HL-60/S4 treated with retinoic acid at 250 ng/mL for 4 days and 3 days (cell line): ENCODE data around the gene C2orf68.
"Not testable (repeated sequence)": the region's sequence is repeated elsewhere in the genome, so short reads cannot be mapped to it uniquely, and the experiment has no call there.

Experiments
- in situ Hi-C: fragments of 300-500 bp; cut with MboI; formaldehyde crosslinking; loops from 2 replicates; pipeline ENCODE4 v1.7.0; 2022; ENCODE audit warnings: low sequenced_read_pairs

The C2orf68 gene

DNA sequence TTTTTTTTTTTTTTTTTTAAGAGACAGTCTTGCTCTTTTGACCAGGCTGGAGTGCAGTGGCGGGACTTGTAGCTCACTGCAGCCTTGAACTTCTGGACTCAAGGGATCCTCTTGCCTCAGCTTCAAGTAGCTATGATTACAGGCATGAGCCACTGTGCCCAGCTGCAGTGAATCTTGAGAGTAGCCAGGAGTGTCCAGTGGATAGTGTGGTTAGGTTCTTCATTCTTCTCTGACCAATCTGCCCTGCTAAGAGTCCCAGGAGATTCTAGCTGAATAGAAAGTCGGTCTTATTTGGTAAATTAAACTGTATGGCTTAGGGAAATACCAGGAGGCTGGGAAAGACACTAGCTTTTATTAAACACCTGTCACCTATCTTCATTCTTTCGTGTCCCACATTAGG is 19.4 kb upstream of the C2orf68 start:
- in situ Hi-C loops, result loop anchor here (10.0 kb wide), 1 partner anchor 183 kb away; no protein-coding TSS in a partner anchor

DNA sequence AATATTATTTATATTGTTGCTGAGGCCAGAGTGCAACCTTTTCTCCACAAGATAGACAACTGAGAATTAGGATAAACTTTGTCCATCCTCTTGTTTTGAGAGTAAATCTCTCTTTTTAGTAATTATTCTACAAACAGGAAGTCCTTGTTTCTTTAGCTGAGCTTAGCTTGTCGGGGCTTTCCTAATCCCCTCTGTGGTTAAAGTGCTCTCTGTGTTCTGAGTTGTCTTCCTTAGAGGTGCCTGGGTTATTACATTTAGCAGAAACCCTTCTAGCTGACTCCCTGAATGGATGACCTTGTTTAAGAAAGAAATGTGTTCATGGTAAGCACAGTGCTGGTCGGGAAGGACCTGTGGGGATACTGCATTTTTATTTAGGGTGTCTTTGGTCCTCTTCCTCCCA is 16.8 kb upstream of the C2orf68 start:
- in situ Hi-C loops, result no loop called here

DNA sequence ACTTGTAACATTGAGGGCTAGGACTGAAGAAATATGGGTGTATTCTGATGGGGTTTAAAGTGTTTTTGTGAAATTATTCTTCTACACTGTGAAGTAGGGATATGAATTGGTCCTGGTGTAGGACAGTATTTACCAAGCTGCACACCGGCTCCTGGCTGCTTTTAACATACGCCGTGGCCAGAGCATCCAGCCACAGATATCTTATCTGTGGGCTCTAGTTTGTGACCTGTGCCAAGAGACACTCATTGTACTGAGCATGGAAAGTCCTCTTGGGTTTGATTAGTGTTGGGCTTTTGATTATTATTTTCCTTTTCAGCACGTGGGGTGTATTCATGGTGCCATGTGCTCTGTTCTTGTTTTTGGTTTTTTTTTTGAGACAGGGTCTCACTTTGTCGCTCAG is 12.1 kb upstream of the C2orf68 start:
- in situ Hi-C loops, result no loop called here

DNA sequence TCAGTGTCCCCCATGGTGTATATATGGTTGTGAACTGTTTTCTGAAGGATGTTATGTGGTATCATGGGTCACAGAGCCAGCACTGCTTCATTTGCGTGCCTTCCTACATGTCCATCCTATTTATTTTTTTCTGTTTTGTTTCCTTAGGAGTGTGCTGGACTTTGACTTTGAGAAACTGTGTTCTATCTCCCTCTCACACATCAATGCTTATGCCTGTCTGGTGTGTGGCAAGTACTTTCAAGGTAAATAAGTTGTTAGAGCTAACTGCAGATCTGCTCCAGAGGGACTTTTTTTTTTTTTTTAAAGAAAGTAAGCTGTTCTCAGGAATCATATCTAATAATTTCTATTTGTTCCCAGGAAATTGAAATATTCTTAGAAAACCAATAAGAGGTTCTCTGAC is 9.5 kb upstream of the C2orf68 start:
- in situ Hi-C loops, result no loop called here

DNA sequence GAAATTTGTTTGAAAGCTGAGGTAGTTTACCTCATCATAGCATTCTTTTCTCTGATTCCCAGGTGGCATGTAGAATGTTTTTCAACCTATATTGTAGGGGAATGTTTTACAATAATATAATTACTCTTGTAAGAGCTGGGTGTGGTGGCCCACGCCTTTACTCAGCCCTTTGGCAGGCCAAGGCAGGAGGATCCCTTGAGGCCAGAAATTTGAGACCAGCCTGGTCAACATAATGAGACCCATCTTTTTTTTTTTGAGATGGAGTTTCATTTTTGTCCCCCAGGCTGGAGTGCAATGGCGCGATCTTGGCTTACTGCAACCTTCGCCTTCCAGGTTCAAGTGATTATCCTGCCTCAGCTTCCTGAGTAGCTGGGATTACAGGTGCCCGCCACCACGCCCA is 7.8 kb upstream of the C2orf68 start:
- in situ Hi-C loops, result no loop called here

DNA sequence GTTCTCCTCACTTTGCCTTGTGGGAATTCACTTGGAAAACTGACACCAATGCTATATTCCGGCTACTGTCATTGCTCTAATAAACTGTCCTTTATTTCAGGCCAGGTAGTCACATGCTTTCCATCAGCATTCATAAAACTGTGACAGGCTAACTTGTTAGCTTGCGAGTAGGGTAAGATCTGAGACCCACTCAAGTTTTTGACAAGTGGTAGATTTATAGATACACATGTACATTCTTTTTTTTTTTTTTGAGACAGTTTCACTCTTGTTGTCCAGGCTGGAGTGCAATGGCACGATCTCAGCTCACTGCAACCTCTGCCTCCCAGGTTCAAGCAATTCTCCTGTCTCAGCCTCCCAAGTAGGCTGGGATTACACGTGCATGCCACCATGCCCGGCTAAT is 5.9 kb upstream of the C2orf68 start:
- in situ Hi-C loops, result not testable (repeated sequence)

DNA sequence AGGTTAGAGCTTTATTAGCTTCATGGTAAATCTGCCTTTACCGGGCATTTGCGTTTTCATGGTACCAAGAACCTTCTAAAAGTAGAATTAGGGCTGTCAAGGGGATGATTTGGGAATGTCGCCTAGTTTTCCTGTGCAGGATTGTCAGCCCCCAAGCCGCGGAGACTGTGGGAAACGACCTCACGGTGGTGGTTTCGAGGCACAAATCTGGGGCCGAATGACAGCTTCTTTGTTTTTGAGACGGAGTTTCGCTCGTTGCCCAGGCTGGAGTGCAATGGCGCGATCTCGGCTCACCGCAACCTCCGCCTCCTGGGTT is 3.5 kb upstream of the C2orf68 start:
- in situ Hi-C loops, result no loop called here

DNA sequence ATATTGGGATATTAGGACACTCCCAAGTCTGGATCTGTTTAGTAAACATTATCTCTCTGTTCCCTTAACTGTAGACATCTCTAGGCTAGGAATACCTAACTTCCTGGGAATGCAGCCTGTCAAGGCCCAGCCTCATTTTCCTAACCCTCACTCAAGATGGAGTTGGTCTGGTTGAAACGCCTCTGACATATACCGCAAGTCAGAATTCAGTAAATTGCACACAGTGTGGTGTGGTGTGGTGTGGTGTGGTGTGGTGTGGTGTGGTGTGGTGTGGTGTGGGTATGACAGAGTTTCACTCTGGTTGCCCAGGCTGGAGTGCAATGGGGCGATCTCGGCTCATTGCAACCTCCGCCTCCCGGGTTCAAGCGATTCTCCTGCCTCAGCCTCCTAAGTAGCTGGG is 2.9 kb upstream of the C2orf68 start:
- in situ Hi-C loops, result not testable (repeated sequence)

DNA sequence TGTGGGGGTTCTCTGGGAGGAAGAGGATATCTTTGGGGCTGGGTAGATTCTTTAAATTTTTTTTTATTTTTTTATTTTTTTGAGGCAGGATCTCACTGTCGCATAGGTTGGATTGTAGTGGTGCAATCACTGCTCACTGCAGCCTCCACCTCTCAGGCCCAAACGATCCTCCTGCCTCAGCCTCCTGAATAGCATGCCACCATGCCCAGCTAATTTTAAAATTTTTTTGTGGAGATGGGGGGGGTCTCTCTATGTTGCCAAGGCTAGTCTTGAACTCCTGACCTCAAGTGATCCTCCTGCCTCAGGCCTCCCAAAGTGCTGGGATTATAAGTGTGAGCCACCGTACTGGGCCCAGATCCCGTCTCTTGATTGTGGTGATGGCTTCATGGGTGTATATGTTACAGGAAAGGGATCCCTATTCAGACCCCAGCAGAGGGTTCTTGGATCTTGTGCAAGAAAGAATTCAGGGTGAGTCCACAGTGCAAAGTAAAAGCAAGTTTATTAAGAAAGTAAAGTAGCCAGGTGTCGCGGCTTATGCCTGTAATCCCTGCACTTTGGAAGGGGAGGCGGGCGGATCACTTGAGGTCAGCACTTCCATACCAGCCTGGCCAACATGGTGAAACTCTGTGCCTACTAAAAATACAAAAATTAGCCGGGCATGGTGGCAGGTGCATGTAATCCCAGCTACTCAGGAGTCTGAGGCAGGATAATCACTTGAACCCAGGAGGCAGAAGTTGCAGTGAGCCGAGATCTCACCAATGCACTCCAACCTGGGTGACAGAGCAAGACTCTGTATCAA is 2.0 kb upstream of the C2orf68 start:
- in situ Hi-C loops, result no loop called here

DNA sequence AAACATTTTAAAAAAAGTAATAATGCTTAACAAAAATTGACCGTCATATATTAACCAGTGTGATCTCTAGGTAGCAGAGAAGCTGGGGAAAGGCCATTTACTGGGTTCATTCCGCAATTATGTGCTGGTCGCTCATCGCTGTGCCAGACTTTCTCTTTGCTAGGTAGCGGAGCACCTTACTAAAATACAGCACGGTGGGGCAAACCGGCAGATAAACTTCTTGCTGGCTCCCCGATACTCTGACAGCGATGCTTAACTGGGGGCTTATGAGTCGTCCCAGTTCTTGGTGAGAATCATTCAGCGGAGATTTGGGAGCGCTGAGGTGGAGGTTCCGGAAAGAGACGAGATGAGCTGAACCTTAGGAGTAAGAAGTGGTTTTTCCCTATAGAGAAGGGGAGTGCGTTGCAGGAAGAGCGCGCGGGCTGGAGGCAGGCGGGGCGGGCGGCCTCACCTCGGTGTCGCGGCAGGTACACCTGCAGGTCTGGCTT is 605 bp downstream of the C2orf68 start:
- in situ Hi-C loops, result no loop called here

DNA sequence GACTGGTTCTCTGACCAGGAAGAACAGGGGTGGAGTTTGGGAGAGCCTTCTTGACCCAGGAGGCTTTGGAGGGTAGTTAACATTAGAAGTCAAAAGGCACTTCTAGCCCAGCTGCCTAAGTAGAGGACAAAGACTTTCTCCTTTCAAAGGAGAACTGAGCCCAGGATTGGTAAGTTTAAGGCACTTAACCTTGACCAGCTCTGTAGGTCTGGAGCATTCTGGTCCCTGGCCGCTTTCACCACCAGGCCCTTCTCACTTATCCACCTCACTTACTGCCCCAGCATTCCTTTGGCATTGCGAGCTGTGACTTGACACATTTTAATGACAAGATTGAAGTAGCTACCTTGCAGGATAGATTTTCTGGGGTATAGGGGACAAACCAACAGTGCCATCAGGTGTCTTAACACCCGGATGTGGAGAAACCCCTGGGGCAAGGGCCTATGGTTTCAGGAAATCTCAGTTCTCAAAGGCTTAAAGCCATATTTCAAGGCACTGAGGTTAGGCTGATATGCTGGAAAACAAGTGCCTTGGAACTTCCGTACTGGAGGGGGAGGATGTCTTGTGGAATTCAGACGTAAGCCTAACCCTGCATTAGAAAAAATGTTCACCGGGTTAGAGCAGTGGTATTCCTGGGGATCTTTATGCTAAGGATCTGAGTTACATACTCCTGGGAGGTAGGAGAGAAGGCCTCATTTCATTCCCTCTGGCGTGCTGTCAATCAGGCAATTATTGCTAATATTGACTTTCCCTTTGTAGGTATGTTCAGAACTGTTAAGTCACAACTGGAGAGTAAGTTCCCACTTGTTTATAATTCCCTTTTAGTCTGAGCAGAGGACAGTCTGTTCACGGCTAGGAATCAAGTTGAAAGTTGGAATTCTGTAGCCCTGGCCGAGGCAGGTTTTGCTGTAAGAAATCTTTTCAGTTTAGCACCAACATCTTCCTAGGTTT is 4.3 kb downstream of the C2orf68 start:
- in situ Hi-C loops, result no loop called here

DNA sequence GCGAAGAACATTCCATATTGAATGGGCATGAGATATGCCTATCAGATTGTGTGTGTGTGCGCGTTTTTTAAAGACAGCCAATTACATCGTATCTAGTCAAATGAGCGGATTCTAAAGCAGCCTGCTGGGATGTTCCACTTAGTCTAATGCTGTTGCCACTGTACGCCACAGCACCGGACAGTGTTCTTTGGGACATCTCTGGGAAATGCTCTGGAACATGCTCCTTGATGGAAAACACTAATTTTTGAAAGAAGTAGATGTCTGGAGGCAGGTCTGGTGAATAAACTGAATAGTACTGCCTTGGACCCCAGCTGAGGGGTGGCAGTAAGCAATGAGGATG is 5.8 kb downstream of the C2orf68 start:
- in situ Hi-C loops, result no loop called here

DNA sequence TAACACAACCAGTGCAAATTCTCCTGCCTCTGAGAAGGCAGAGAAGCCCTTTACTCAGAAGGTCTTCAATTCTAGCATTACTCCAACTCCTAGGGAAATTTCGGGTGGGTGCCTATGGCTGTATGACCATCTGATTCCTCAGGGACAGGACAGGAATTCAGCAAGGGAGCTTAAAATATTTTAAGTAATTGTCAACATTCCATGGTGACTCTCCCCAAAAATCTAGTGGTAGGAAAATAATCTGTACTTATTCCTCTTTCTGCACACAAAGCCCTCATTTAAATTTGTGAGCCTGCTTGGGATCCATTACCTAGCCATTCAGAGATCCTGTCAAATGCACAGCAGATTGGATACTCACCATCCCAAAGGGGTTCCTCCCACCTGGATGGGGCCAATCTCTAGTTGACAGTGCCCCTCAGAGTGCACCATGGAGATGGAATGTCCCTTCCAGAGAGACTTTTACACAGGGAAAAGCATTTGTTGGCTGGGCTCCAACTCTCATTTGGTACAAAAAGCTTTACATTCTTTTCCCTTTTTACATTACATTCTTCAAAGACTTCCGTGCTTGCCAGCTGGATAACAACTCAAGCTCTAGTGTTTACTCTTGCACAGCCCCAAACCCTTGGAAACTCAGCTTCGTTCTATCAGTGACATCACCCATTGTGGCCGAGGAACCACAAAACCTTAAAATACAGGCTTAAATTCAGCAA is 6.3 kb downstream of the C2orf68 start:
- in situ Hi-C loops, result no loop called here

DNA sequence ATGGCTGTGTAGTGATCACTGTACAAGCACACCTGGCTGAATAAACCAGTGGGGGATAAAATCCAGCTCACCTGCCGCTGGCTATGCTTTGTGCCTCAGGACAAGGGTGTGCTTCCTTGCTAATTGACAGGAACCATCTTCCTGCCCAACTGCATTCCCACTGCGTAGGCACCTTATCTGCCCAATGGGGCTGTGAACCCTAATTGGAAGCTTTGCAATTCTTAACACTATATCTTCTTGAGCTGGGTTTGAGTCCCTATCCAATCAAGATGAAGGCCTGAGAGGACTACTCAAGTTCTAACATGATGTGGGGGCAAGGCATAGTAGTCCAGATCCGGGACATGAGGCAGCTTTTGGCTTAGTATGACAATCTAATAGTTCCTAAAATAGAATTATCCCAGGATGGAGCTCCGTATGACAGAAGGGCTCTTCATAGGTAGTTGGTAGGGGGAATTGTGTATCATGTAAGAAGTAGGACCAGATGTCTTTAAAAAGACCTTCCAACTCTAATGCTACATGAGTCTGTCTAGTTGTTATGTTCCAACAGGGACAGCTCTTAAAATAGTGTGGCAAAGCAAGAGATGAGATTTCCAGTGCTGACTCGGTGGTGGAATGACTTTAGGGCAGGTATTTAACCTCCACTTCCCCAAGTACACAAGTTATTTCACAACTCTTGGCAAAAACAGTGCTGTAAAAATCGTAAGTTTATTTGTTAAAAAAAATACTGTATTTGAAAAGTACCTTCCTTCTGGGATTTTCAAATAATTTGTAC is 7.1 kb downstream of the C2orf68 start:
- in situ Hi-C loops, result no loop called here

DNA sequence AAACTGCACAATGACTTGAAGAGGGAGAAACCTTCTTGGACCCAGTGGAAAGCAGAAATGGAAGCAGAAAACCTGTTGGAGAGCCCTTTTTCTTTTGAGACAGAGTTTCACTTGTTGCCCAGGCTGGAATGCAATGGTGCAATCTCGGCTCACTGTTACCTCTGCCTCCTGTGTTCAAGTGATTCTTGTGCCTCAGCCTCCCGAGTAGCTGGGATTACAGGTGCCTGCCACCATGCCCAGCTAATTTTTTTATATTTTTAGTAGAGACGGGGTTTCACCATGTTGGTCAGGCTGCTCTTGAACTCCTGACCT is 7.8 kb downstream of the C2orf68 start:
- in situ Hi-C loops, result not testable (repeated sequence)

DNA sequence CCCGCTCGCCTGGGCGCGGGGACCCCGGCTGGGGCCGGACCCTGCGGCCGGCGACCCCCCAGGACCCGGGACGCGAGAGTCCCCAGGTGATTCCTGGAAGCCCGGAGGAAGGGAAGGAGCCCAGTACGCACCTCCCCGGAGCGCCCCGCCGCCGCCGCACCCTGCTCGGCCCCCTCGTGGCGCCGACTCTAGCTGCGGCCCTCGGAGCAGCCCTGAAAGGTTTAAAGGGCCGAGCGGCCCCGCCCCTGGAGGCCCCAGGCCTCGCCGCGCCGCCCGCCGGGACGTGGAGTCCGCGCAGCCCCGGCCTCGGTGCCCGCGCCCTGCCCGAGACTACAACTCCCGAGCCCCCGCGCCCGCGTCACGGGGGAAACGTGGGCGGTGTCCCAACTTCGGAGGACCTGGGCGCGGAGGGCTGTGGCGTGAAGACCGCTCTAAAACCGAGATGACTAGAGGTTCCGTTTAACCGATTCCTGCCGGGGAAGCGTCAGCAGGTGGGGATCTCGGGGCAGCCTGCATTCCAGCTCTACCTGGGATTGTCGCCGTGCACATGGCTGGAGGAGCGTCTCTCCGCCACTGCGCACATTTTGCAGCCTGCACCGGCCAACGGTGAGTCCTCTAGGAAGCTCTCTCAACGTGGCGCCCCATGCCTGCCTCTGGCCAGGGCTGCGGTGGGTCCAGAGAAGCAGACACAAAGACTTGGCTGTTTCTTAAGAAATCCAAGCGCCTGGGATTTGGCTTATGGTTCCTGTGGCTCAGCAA is 9.2 kb downstream of the C2orf68 start, which contains the start of gene TMEM150A:
Gene TMEM150A (minus strand): TSS at position 223 of the 759 bp plus-strand sequence. CDS start 750 bp downstream, outside the sequence.
- in situ Hi-C loops, result no loop called here

DNA sequence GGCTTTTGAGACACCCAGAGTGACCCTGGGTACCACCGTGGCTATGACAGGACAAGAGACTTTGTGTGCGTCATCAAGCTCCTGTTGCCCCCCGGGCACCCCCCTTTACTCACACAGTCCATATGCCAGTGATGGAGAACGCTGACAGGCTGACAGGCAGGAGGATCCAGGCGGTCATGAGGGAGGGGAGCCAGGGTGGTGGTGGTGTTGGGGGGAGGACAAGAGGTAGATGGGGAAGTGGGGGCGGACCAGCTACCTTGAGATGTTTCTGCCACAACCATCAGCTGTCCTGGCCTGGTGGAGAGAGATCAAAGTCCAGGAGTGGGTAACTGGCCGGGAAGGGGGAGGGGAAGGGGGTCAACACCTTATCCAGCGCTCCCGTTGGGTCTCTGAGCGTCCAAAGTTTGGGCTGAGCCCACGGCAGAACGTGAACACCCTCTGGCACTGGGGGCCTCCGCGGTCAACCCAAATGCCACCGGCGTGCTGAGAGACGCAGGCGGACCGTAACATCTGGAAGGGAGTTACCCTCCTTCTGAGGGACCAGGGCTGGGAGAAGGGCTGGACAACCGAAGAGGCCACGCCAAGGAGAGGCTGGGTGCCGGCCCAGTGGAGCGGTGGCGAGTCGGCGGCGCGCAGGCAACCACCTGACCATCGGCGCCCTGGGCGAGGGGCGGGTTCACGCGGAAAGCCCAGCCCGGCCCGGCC is 9.9 kb downstream of the C2orf68 start:
- in situ Hi-C loops, result no loop called here

DNA sequence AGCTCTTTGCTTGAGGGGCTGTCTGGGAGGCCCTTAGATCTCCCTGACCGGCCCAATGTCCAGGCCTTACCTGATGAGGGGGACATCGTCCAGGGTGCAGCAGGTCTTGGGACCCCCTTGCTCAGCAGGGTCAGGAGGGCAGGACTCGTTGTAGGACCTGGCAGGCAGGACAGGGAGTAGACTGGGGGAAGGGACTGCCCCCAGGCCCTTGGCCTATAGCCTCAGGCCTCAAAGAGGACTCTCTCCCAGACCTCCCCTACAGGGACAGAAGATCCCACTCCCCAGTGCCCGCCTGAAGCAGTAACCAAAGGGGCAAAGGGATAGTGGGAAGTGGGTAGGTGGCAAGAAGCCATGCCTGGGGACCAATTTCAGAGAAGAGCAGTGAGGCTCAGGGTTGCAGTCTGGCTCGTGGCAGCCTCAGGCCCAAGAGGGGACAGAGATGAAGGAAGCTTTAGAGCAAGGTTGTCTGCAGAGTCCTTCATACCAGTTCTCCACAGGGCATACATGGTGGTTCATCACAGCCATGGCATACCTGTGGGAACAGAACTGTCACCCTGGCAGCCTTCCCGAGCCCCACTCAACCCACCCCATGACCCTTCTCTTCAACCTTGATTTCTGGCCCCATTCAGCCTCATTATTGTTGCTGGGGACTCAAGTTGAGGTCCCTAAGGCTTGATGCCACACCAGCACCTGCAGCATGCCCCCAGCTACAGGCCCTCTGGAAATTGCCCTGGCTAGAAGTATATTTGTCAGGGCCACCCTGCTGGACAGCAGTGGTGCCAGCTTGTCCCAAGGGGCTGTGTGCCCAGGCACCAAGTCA is 10.7 kb downstream of the C2orf68 start:
- in situ Hi-C loops, result no loop called here

DNA sequence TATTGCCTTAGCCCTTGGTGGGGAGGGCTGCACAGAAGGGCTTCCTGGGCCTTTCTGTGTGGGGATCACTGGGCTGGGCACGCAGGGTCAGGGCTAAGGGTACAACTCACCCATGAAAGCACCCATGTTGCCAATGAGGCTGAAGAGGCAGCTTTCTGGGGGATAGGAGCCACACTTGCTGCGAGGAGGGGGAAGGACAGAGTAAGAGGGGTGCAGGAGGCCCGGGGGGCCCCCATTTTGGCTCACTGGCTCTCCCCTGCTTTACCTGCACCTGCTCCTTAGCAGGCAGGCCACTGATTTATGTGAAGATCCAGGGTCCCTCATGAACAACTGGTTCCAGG is 11.7 kb downstream of the C2orf68 start:
- in situ Hi-C loops, result no loop called here
